Measurements from ENCODE around the gene XKR8.

XKR8 gene

GRCh38 chr1:27940870-27941560 is 18.8 kb upstream of the XKR8 start:
- no peaks in the 10 kb centered on the region for H3K36me3 ChIP-seq (ENCODE audit: insufficient read depth, low read length)
- H3K9me3 ChIP-seq (ENCODE audit: control insufficient read depth, insufficient read depth, low read length) = no peaks in the 10 kb centered on the region
- no peak overlapping the region for H3K9ac ChIP-seq (ENCODE audit: low read depth, low read length)

GRCh38 chr1:27941671-27942540 is 17.9 kb upstream of the XKR8 start:
- H3K36me3 ChIP-seq (ENCODE audit: insufficient read depth, low read length) = no peaks in the 10 kb centered on the region; the same call in 1 of the 2 replicates
- H3K9ac ChIP-seq (ENCODE audit: low read depth, low read length) = no peak overlapping the region
- H3K9me3 ChIP-seq (ENCODE audit: control insufficient read depth, insufficient read depth, low read length) = no peaks in the 10 kb centered on the region
- H3K4me1 ChIP-seq (ENCODE audit: insufficient read depth, low read length) = 0 out of 2 replicates have a peak, but pooled peaks cover 9% of the 10 kb centered on the region

More at GRCh38 chr1:27940870-27941560, 18.8 kb upstream of the XKR8 start:
- H3K4me1 ChIP-seq (ENCODE audit: insufficient read depth, low read length) = 0 out of 2 replicates have a peak, but pooled peaks cover 9% of the 10 kb centered on the region

GRCh38 chr1:27945020-27945419 is 14.8 kb upstream of the XKR8 start:
- H3K36me3 ChIP-seq (ENCODE audit: insufficient read depth, low read length) = no peaks in the 10 kb centered on the region; the same call in 1 of the 2 replicates
- no peak overlapping the region for H3K9ac ChIP-seq (ENCODE audit: low read depth, low read length)
- H3K9me3 ChIP-seq (ENCODE audit: control insufficient read depth, insufficient read depth, low read length) = no peaks in the 10 kb centered on the region
- H3K4me1 ChIP-seq (ENCODE audit: insufficient read depth, low read length) = no peaks in the 10 kb centered on the region

- Histone ChIP-seq H3K9ac (ENCODE audit: low read depth, low read length) (no peak overlapping the region), H3K36me3 (ENCODE audit: insufficient read depth, low read length) (peaks cover 3% of the 10 kb centered on the region), H3K4me1 (ENCODE audit: insufficient read depth, low read length) (no peaks in the 10 kb centered on the region), H3K9me3 (ENCODE audit: control insufficient read depth, insufficient read depth, low read length) (no peaks in the 10 kb centered on the region)
Observed at GRCh38 chr1:27949027-27949426, 10.7 kb upstream of the XKR8 start.

- H3K36me3 ChIP-seq (ENCODE audit: insufficient read depth, low read length) = peaks cover 3% of the 10 kb centered on the region
- no peak overlapping the region for H3K9ac ChIP-seq (ENCODE audit: low read depth, low read length)
Observed at GRCh38 chr1:27951396-27951795, 8.4 kb upstream of the XKR8 start.

GRCh38 chr1:27952147-27952546 is 7.6 kb upstream of the XKR8 start:
- no peak overlapping the region for H3K9ac ChIP-seq (ENCODE audit: low read depth, low read length)
- H3K36me3 ChIP-seq (ENCODE audit: insufficient read depth, low read length) = peaks cover 3% of the 10 kb centered on the region
- H3K9me3 ChIP-seq (ENCODE audit: control insufficient read depth, insufficient read depth, low read length) = no peaks in the 10 kb centered on the region
- no peaks in the 10 kb centered on the region for H3K4me1 ChIP-seq (ENCODE audit: insufficient read depth, low read length)

More at GRCh38 chr1:27951396-27951795, 8.4 kb upstream of the XKR8 start:
- Histone ChIP-seq H3K9me3 (ENCODE audit: control insufficient read depth, insufficient read depth, low read length) (no peaks in the 10 kb centered on the region), H3K4me1 (ENCODE audit: insufficient read depth, low read length) (no peaks in the 10 kb centered on the region)

- H3K9me3 ChIP-seq (ENCODE audit: control insufficient read depth, insufficient read depth, low read length) = no peaks in the 10 kb centered on the region
- peaks cover 3% of the 10 kb centered on the region for H3K36me3 ChIP-seq (ENCODE audit: insufficient read depth, low read length)
- H3K4me1 ChIP-seq (ENCODE audit: insufficient read depth, low read length) = no peaks in the 10 kb centered on the region
- H3K9ac ChIP-seq (ENCODE audit: low read depth, low read length) = no peak overlapping the region
Observed at GRCh38 chr1:27954186-27954585, 5.6 kb upstream of the XKR8 start.

- H3K36me3 ChIP-seq (ENCODE audit: insufficient read depth, low read length) = peaks cover 3% of the 10 kb centered on the region
- H3K9ac ChIP-seq (ENCODE audit: low read depth, low read length) = no peak overlapping the region
Observed at GRCh38 chr1:27955076-27955475, 4.7 kb upstream of the XKR8 start.

GRCh38 chr1:27956761-27957160 is 3.0 kb upstream of the XKR8 start:
- peaks cover 6% of the 10 kb centered on the region; the same call in 1 of the 2 replicates for H3K4me1 ChIP-seq (ENCODE audit: insufficient read depth, low read length)
- H3K36me3 ChIP-seq (ENCODE audit: insufficient read depth, low read length) = peaks cover 3% of the 10 kb centered on the region
- H3K9ac ChIP-seq (ENCODE audit: low read depth, low read length) = no peak overlapping the region
- no peaks in the 10 kb centered on the region for H3K9me3 ChIP-seq (ENCODE audit: control insufficient read depth, insufficient read depth, low read length)

More at GRCh38 chr1:27955076-27955475, 4.7 kb upstream of the XKR8 start:
- Histone ChIP-seq H3K9me3 (ENCODE audit: control insufficient read depth, insufficient read depth, low read length) (no peaks in the 10 kb centered on the region), H3K4me1 (ENCODE audit: insufficient read depth, low read length) (no peaks in the 10 kb centered on the region)

GRCh38 chr1:27957655-27958054 is 2.1 kb upstream of the XKR8 start:
- H3K9ac ChIP-seq (ENCODE audit: low read depth, low read length) = no peak overlapping the region
- peaks cover 7% of the 10 kb centered on the region; the same call in 1 of the 2 replicates for H3K4me1 ChIP-seq (ENCODE audit: insufficient read depth, low read length)
- no peaks in the 10 kb centered on the region for H3K9me3 ChIP-seq (ENCODE audit: control insufficient read depth, insufficient read depth, low read length)
- H3K36me3 ChIP-seq (ENCODE audit: insufficient read depth, low read length) = peaks cover 3% of the 10 kb centered on the region

- H3K9ac ChIP-seq (ENCODE audit: low read depth, low read length) = no peak overlapping the region
- peaks cover 7% of the 10 kb centered on the region; the same call in 1 of the 2 replicates for H3K4me1 ChIP-seq (ENCODE audit: insufficient read depth, low read length)
- H3K36me3 ChIP-seq (ENCODE audit: insufficient read depth, low read length) = peaks cover under 1% of the 10 kb centered on the region; the same call in 1 of the 2 replicates
- H3K9me3 ChIP-seq (ENCODE audit: control insufficient read depth, insufficient read depth, low read length) = no peaks in the 10 kb centered on the region
Observed at GRCh38 chr1:27958513-27958912, 1.3 kb upstream of the XKR8 start.

GRCh38 chr1:27960762-27961645 is 1.2 kb downstream of the XKR8 start:
- Histone ChIP-seq H3K36me3 (ENCODE audit: insufficient read depth, low read length) (0 out of 2 replicates have a peak, but pooled peaks cover 2% of the 10 kb centered on the region), H3K4me1 (ENCODE audit: insufficient read depth, low read length) (peaks cover 7% of the 10 kb centered on the region; the same call in 1 of the 2 replicates), H3K9me3 (ENCODE audit: control insufficient read depth, insufficient read depth, low read length) (no peaks in the 10 kb centered on the region), H3K9ac (ENCODE audit: low read depth, low read length) (peak overlapping the region; percentile 70)

- Histone ChIP-seq H3K9me3 (ENCODE audit: control insufficient read depth, insufficient read depth, low read length) (no peaks in the 10 kb centered on the region), H3K4me1 (ENCODE audit: insufficient read depth, low read length) (peaks cover 7% of the 10 kb centered on the region; the same call in 1 of the 2 replicates), H3K36me3 (ENCODE audit: insufficient read depth, low read length) (0 out of 2 replicates have a peak, but pooled peaks cover 2% of the 10 kb centered on the region), H3K9ac (ENCODE audit: low read depth, low read length) (no peak overlapping the region)
Observed at GRCh38 chr1:27961646-27962221, 2.0 kb downstream of the XKR8 start.

Measured in ES-I3 (cell line).